GM19463 (cell line): ENCODE measurements around the gene ZNF337.
"Not testable (repeated sequence)": the region's sequence is repeated elsewhere in the genome, so short reads cannot be mapped to it uniquely, and the experiment has no call there.

Experiments
- ATAC-seq: cut with Tn5 transposase; IDR thresholded peaks from one replicate; pipeline ENCODE4 v1.9.1; 2021; ENCODE audit warnings: mild to moderate bottlenecking, moderate library complexity; ENCODE audit not compliant: unreplicated experiment

The ZNF337 gene

GRCh38 chr20:25695532-25696370 lies 902 bp downstream of the ZNF337 start:
- ATAC-seq, result no peak

DNA sequence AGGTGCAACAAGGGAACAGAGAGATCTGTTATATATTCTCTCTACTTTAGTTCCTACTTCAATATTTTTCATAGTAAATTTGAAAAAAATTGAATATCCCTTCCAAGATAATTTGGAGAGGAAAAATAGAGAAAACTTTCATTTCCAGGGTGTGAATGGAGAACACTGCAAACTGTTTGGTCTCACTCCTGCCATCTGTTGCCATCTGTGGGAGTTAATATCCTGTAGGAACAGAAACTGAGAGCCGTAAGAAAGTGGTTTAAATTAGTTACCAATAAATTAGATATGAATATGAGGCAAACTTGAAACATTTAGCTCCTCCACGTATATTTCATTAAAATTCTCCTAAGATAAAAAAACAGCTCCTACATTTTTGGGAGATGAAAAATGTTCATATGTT lies 4.2 kb downstream of the ZNF337 start:
- peak; percentile 18 for ATAC-seq

GRCh38 chr20:25690427-25690826 lies 6.2 kb downstream of the ZNF337 start:
- ATAC-seq, result no peak

- peak; percentile 15 for ATAC-seq
Measured at GRCh38 chr20:25686081-25687067, 10.3 kb downstream of the ZNF337 start.

- peak; percentile 94 for ATAC-seq
Measured at GRCh38 chr20:25685276-25686080, 11.2 kb downstream of the ZNF337 start.

DNA sequence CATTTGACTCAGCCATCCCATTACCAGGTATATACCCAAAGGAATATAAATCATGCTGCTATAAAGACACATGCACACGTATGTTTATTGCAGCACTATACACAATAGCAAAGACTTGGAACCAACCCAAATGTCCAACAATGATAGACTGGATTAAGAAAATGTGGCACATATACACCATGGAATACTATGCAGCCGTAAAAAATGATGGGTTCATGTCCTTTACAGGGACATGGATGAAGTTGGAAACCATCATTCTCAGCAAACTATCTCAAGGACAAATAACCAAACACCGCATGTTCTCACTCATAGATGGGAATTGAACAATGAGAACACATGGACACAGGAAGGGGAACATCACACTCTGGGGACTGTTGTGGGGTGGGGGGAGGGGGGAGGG lies 12.8 kb downstream of the ZNF337 start:
- not testable (repeated sequence) for ATAC-seq

DNA sequence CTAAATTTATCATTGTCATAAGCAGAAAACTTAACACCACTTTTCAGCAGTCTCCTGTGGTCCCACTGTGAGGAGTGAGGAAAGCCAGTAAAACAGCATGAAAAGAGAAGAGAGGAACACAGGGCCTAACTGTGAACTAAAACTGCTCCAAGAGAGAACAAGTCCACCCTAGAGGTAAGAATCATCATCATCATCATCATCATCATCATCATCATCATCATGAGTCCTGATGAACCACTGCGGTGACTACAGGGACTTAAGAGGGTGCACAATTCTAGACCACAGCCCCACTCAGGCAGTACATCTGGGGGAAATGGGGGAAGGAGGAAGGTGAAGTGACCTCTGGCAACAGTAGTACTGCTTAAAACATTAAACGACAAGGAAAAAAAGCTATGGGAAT lies 13.6 kb downstream of the ZNF337 start:
- no peak for ATAC-seq

DNA sequence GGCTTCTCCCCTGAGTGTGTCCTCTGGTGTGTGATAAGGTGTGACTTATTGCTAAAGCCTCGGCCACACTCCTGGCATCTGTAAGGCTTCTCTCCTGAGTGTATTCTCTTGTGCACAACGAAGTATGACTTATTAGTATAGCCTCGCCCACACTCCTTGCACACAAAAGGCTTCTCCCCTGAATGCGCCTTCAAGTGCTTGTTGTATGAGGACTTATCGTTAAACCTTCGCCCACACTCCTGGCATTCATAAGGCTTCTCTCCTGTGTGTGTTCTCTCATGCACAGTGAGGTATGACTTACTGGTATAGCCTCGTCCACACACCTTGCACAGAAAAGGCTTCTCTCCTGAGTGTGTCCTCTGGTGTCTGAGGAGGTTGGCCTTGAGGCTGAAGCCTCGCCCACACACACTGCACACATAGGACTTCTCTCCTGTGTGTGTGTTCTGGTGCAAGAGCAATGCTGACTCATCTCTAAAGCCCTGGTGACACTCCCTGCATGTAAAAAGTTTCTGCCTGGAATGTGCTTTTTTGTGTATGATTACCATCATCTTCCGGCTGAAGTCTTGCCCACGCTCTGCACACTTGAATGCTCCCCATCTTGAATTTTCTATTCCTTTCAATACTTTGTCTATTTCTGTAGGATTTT lies 20.4 kb downstream of the ZNF337 start:
- ATAC-seq, result peak; percentile 65

GRCh38 chr20:25675161-25675560 lies 21.5 kb downstream of the ZNF337 start:
- ATAC-seq, result no peak

DNA sequence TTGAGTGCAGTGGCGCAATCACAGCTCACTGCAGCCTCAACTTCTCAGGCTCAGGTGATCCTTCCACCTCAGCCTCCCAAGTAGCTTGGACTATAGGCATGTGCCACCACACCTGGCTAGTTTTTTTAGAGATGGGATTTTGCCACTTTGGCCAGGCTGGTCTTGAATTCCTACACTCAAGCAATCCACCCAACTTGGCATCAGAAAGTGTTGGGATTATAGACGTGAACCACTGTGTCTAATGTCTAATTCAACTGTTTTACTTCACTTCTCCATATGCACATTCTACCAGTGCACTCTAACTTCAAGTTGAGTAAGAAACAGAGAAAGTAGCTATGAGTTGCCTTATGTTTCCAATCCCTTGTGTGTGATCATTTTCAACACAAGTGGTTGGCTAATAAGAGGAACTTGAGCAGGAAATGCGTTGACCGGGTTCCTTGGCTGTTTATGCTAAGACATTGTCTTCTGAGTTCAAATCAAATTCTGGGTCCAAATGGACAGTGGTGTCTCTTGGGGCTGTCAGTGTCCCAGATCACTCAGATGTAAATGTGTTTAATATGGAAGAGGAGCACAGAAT lies 23.9 kb downstream of the ZNF337 start:
- no peak for ATAC-seq

DNA sequence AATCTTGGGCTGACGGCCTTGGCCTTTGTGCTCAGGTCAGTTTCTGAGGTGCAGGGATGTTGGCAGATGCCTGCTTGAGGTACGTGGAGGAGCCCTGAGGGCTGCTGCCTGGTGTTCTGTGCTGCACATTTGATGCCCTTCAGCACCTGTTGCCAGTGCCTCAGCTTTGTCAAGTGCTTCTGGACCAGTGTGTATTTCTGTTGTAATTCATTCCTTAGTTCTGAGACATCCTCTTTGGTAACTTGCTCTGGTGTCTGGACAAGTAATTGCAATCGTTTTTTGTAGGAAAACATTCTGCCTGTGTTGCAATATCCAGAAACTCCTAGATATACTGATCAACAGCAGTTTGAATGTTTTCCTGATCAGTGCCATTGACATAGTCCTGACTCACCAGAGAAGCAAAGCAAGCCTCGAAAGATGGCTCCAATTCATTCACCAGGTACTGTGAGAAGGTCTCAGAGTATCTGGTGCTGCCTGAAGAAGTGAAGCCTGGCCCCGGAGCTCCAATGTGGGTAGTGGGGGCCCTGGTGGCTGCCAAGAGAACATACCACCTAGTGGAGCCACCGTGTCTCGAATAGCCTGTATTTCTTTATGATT lies 26.7 kb downstream of the ZNF337 start:
- no peak for ATAC-seq

DNA sequence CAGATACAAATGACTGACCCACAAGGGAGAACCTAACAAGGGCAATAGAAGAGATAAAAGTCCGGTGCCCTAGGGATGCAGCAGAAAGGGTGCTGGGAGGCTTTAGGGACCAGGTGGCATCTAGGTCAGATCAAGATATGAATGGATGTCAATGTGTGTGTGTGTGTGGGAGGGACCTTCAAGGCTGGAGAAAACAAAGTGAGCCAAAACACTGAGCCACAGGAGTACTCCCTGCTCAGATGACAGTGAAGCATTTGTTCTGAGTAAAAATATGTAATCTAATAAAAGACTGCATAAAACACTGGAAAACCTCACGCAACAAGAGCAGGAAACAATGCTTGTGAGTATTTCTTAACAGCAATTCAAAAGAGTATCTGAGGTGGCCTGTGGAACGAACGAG lies 28.2 kb downstream of the ZNF337 start:
- ATAC-seq, result no peak

DNA sequence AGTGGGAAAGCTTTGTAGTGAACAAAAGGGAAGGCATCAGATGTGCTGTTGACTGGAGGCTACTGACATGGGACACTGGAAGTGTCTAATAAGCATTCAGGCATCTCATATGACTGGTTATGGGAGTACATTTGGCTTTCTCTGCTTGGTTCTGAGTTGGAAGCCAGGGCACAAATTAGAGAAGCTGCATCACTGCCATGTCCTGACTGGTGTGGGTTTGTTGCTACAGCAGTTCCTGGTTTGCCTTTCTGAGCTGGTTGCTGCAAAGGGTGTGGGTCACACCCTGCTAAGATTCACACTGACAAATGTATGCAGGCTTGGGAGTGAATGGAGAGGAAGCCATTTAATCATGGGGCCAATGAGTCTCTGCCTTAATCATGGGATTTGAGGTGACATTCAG lies 36.7 kb downstream of the ZNF337 start:
- no peak for ATAC-seq

DNA sequence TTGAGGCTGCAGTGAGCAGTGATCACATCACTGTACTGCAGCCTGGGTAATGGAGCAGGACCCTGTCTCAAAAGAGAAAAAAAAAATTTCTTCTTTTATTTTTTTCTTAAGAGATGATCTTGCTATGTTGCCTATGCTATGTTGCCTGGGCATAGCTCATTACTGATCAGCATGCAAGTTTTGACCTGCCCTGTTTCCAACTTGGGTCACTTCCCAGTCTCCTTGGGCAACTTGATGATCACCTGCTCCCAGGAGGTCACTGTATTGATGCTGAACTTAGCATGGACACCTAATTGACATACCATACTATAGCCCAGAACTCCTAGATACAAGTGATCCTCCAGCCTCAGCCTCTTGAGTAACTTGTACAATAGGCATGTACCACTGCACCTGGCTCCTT lies 42.2 kb downstream of the ZNF337 start:
- ATAC-seq, result no peak

DNA sequence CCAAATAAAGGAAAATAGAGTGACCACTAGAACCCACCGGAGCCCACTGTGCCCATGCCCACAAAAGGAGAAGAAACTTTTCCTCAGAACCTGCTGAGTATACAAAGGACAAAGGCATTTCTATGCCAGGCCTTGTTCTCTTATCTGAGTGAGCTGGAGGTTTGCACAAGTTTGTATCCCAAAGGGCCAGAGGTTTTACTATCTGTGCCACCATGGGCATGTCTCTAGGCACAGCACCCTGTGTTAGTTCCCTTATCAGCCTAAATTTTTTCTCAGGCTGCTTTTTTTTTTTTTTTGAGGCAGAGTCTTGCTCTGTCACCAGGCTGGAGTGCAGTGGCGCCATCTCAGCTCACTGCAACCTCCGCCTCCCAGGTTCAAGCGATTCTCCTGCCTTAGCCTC lies 43.8 kb downstream of the ZNF337 start:
- ATAC-seq, result not testable (repeated sequence)

DNA sequence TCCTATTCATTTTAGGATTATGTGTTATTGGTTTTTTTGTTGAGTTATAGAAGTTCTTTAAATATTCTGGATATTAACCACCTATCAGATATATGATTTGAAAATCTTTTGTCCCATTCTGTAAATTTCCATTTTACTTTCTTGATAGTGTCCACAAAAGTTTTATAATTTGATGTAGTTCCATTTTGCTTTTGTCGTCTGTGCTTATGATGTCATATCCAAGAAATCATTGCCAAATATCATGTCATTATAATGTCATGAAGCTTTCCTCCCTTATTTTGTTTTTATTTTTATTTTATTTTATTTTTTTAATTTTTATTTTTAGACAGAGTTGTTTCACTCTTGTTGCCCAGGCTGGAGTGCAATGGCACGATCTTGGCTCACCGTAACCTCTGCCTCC lies 51.8 kb downstream of the ZNF337 start:
- ATAC-seq, result no peak

GRCh38 chr20:25643716-25644115 lies 52.9 kb downstream of the ZNF337 start:
- ATAC-seq, result no peak

- ATAC-seq, result no peak
Measured at GRCh38 chr20:25637247-25637646, 59.4 kb downstream of the ZNF337 start.

DNA sequence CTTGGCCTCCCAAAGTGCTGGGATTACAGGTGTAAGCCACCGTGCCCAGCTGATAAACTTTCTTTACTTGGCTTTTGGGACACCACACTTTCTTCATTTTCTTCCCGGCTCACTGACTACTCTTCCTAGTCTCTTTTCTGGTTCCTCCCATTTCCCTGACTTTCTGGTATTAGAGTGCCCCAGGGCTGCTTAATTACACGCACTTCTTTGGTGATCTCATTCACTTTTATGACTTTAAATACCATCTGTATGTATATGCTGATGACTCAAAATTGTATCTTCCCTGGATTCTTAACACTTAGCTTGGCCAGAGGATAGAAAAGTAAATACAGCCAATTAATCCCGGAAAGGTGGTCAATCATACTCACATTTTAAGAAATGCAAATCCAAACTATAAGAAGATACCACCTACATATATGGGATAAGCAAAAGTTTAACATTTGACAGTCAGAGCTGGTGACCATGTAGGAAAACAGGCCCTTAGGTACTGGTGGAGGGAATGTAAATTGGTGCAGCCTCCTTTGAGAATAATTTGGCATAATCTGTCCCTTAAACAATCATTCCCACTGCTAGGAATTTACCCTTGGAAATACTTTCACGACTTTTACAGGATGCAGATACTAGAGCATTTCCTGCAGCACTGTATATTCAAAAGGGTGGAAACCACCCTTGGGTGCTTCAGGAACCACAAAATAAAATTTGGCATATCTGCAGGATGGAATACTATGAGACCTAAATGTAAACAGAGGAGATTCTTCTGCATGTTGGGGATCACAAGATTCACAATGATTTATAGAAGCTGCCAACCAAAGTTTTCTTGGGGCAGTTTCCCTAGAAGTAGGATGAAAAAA lies 63.5 kb downstream of the ZNF337 start:
- no peak for ATAC-seq
